ENCODE results near the gene CPS1. TPM values are rescaled to one million over a fixed set of nuclear protein-coding genes. Genes with fewer than 3 reads are reported as not detected.

The CPS1 gene
- total and polyA plus RNA-seq, 2 of the 4 experiments (the other 2 are of a cell fraction), result 5.4 to 20.1 TPM

DNA sequence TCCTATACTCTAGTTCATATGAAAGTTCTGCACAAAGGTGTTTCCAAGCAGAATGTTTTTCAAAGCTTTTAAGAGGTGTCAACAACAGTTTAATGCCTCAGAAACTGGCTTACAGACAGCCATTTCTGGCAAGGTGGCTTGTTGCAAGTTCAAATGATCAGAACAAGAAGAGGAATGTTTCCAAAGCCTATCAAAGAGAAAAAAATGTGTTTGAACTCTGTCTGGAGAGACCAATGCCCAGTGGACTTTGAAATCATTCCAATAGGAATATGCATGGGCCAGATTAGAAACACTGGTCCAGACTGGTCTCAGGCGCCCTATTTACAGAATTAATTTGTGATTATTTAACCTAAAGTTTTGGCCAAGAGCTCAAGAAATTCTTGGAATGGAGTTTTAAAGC lies 106.2 kb downstream of the CPS1 start:
- intact Hi-C loops (cut with micrococcal nuclease), result no loop called here
- no peak for ATAC-seq (ENCODE audit: low read depth)

More for the DNA sequence above, 106.2 kb downstream of the CPS1 start:
- H3K23ac ChIP-seq (ENCODE audit: low read depth, low read length), result no peak overlapping the region
- no peak overlapping the region for H4K91ac ChIP-seq (ENCODE audit: insufficient read depth, low read depth, low read length)
- no peaks in the 10 kb centered on the region for H3K27me3 ChIP-seq (ENCODE audit: control insufficient read depth, insufficient read depth, low read length)
- H2AFZ ChIP-seq (replicated peaks; ENCODE audit: low read length, poor library complexity), result no peak overlapping the region
- no peak overlapping the region for H2AK9ac ChIP-seq (replicated peaks; ENCODE audit: low read depth, low read length, poor library complexity)
- H2BK120ac ChIP-seq (ENCODE audit: low read depth, low read length), result no peak overlapping the region
- H3K4me2 ChIP-seq (ENCODE audit: low read depth, low read length), result no peak overlapping the region
- H3K56ac ChIP-seq (ENCODE audit: extremely low read depth, insufficient read depth, low read length), result no peak overlapping the region
- TF ChIP-seq FOS (IDR thresholded peaks at IDR 0.05; ENCODE audit: low read depth, low read length) (no peak), MXI1 (IDR thresholded peaks at IDR 0.05; ENCODE audit: borderline replicate concordance, low read depth, low read length) (no peak), MAFK (IDR thresholded peaks at IDR 0.05; ENCODE audit: low read depth, low read length) (no peak), NFE2L2 (IDR thresholded peaks at IDR 0.05; ENCODE audit: low read depth, low read length) (no peak), MAZ (IDR thresholded peaks at IDR 0.05; ENCODE audit: borderline replicate concordance, low read depth, low read length) (no peak), POLR2A (IDR thresholded peaks at IDR 0.05; ENCODE audit: low read depth, low read length) (no peak), CHD1 (IDR thresholded peaks at IDR 0.05; ENCODE audit: low read depth, low read length) (no peak), RAD21 (IDR thresholded peaks at IDR 0.05; ENCODE audit: low read length) (no peak)
- TF ChIP-seq, protein P1, sequence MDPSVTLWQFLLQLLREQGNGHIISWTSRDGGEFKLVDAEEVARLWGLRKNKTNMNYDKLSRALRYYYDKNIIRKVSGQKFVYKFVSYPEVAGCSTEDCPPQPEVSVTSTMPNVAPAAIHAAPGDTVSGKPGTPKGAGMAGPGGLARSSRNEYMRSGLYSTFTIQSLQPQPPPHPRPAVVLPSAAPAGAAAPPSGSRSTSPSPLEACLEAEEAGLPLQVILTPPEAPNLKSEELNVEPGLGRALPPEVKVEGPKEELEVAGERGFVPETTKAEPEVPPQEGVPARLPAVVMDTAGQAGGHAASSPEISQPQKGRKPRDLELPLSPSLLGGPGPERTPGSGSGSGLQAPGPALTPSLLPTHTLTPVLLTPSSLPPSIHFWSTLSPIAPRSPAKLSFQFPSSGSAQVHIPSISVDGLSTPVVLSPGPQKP (IDR thresholded peaks at IDR 0.05; ENCODE audit: borderline replicate concordance, low read depth, low read length), result no peak
- TF ChIP-seq, protein P2, sequence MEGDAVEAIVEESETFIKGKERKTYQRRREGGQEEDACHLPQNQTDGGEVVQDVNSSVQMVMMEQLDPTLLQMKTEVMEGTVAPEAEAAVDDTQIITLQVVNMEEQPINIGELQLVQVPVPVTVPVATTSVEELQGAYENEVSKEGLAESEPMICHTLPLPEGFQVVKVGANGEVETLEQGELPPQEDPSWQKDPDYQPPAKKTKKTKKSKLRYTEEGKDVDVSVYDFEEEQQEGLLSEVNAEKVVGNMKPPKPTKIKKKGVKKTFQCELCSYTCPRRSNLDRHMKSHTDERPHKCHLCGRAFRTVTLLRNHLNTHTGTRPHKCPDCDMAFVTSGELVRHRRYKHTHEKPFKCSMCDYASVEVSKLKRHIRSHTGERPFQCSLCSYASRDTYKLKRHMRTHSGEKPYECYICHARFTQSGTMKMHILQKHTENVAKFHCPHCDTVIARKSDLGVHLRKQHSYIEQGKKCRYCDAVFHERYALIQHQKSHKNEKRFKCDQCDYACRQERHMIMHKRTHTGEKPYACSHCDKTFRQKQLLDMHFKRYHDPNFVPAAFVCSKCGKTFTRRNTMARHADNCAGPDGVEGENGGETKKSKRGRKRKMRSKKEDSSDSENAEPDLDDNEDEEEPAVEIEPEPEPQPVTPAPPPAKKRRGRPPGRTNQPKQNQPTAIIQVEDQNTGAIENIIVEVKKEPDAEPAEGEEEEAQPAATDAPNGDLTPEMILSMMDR (conservative IDR thresholded peaks at IDR 0.05; ENCODE audit: low read depth, low read length), result no peak
- TF ChIP-seq, protein P3, sequence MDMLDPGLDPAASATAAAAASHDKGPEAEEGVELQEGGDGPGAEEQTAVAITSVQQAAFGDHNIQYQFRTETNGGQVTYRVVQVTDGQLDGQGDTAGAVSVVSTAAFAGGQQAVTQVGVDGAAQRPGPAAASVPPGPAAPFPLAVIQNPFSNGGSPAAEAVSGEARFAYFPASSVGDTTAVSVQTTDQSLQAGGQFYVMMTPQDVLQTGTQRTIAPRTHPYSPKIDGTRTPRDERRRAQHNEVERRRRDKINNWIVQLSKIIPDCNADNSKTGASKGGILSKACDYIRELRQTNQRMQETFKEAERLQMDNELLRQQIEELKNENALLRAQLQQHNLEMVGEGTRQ (IDR thresholded peaks at IDR 0.05; ENCODE audit: low read depth, low read length), result no peak
- CTCF ChIA-PET, result interaction anchor here (1.2 kb wide), 1 partner anchor 10 kb away, joined by 3 read pairs; no protein-coding TSS in a partner anchor
- dilution Hi-C loops (cut with HindIII; ENCODE audit: low sequenced_read_pairs, unreplicated experiment) (no loop called here), in situ Hi-C loops (cut with MboI; ENCODE audit: low sequenced_read_pairs) (no loop called here)
- H4K8ac ChIP-seq (ENCODE audit: low read depth in 2 of 2, low read length in 2 of 2), result no peak overlapping the region
- no peak overlapping the region for H4K5ac ChIP-seq (ENCODE audit: low read depth, low read length)
- no peaks in the 10 kb centered on the region for H3K79me1 ChIP-seq (ENCODE audit: low read depth in 1 of 2, low read length in 2 of 2)
- H3K27ac ChIP-seq (ENCODE audit: insufficient read depth, low read length), result no peak overlapping the region
- no peak overlapping the region for H2AK5ac ChIP-seq (ENCODE audit: low read depth, low read length)
- no peak overlapping the region for H2BK5ac ChIP-seq (ENCODE audit: low read depth, low read length, poor library complexity, severe bottlenecking)
- H3K14ac ChIP-seq (replicated peaks; ENCODE audit: low read depth, low read length), result no peak overlapping the region
- WGBS, 2 experiments (ENCODE audit: extremely low coverage in 2 of 2, insufficient read length in 1 of 2), result no CpG with 5 or more reads among the region's 1 CpG
- no peak overlapping the region for H2BK15ac ChIP-seq (ENCODE audit: low read depth, low read length)
- H3K18ac ChIP-seq (ENCODE audit: low read depth, low read length), result no peak overlapping the region
- H3K9me1 ChIP-seq (ENCODE audit: insufficient read depth, low read length), result no peaks in the 10 kb centered on the region
- no peaks in the 10 kb centered on the region for H3K9me3 ChIP-seq (ENCODE audit: control insufficient read depth, insufficient read depth, low read length)
- H3K9ac ChIP-seq (ENCODE audit: low read depth, low read length), result no peak overlapping the region
- POLR2A ChIA-PET (ENCODE audit: unreplicated experiment), result no interaction called here
- BruUV-seq (replicated peaks), result no TSS peak
- H3K4ac ChIP-seq (ENCODE audit: low read depth, low read length), result no peak overlapping the region
- no peak overlapping the region for H3K4me3 ChIP-seq (ENCODE audit: insufficient read depth, low read depth, low read length)
- no peaks in the 10 kb centered on the region for H4K20me1 ChIP-seq (ENCODE audit: insufficient read depth, low read length)
- no peaks in the 10 kb centered on the region for H3K4me1 ChIP-seq (ENCODE audit: control insufficient read depth, insufficient read depth, low read length)
- no peak overlapping the region for H2BK20ac ChIP-seq (ENCODE audit: low read depth, low read length)
- H3K36me3 ChIP-seq (ENCODE audit: control insufficient read depth, insufficient read depth, low read length), result no peaks in the 10 kb centered on the region
- DNase-seq, result no peak

All from IMR-90 (cell line).